Right lobe of liver (tissue), 6 donors: ENCODE measurements around the gene THADA. TPM values are rescaled to one million over a fixed set of nuclear protein-coding genes. Genes with fewer than 3 reads are reported as not detected.

ENCODE experiments used
- ATAC-seq, 4 donors: fragments of 200-7000 bp; cut with Tn5 transposase; one replicate each; pipeline ENCODE4 v1.9.1; 2020; ENCODE audit warnings: mild to moderate bottlenecking in 4 of 4, moderate library complexity in 4 of 4
- DNase-seq, 3 donors: peaks; one replicate each; pipeline ENCODE4 v3.0.0-alpha.2; 2020
- H3K27ac ChIP-seq, 3 donors: fragments of 200-600 bp; one replicate each; pipeline ENCODE4 v1.8.0; 2022
- H3K27me3 ChIP-seq, 2 donors: fragments of 200-600 bp; one replicate each; pipeline ENCODE4 v1.8.0; 2022
- H3K36me3 ChIP-seq, 4 donors: fragments of 200-600 bp; sonication (generic) in 1 of 4; one replicate each; pipeline versions ENCODE4 v1.5.1 to v1.8.0; 2017 to 2022; ENCODE audit warnings: control low read depth in 1 of 4
- H3K4me1 ChIP-seq, 4 donors: fragments of 200-600 bp; sonication (generic) in 1 of 4; one replicate each; pipeline versions ENCODE4 v1.5.1 to v1.8.0; 2017 to 2022; ENCODE audit warnings: control low read depth in 1 of 4
- H3K4me3 ChIP-seq, 3 donors: fragments of 200-600 bp; one replicate each; pipeline ENCODE4 v1.8.0; 2022
- H3K9me3 ChIP-seq, 4 donors: fragments of 200-600 bp; sonication (generic) in 1 of 4; one replicate each; pipeline versions ENCODE4 v1.5.1 to v1.8.0; 2017 to 2022; ENCODE audit warnings: control low read depth in 1 of 4
- CTCF ChIP-seq, 4 donors: fragments of 200-600 bp in 3 of 4; fragments of 450-650 bp in 1 of 4; IDR thresholded peaks; one replicate each; pipeline versions ENCODE4 v1.5.1 to v1.8.0; 2016 to 2022; ENCODE audit warnings: antibody characterized with exemption in 4 of 4, mild to moderate bottlenecking in 2 of 4
- POLR2A ChIP-seq: fragments of 450-650 bp; IDR thresholded peaks from one replicate; pipeline ENCODE4 v1.6.1; 2017; ENCODE audit warnings: antibody characterized with exemption, mild to moderate bottlenecking
- WGBS: methylation state at CpG from one replicate; pipeline ENCODE4 v1.1.6; 2018; ENCODE audit warnings: low coverage, low lambda C conversion rate; ENCODE audit not compliant: insufficient coverage; ENCODE audit errors: missing lambda C conversion rate; 5-methylcytosine and 5-hydroxymethylcytosine counted together
- intact Hi-C, 2 donors: fragments of 100-400 bp; cut with DNase I; formaldehyde crosslinking; loops; one replicate each; pipeline versions ENCODE4 v1.11.2 to v1.14.1; 2022
- total RNA-seq, 6 experiments: library from RNA; depleted of rRNA in 2 of 6; stranded (reverse); fragments of >200 nt in 2 of 6; fragmentation: NEBNext Ultra II Directional in 3 of 6; extraction: Animal tissue kit (Norgen Biotek cat#: 25700) in 3 of 6; gene quantifications; one replicate each; pipeline versions ENCODE4 v1.1.0 to v1.2.4, GENCODE V29; 2016 to 2023
- donor health status: DM: no; HTN: yes; CAD: no.
- donor health status: DM: no; HTN: no; CAD: no.
- donor health status: DM: no; HTN: no; CAD: no.
- donor health status: DM: no; HTN: yes; CAD: no.
- donor health status: DM: no; HTN: yes; CAD: no.

THADA gene
- total RNA-seq, 6 experiments from 2014 or later = 12.2 to 21.6 (median 14.0) TPM

GRCh38 chr2:43419876-43420275 lies 176.0 kb downstream of the THADA start:
- no peak overlapping the region for H3K27ac ChIP-seq
- 94% methylated on average over 2 of the region's 2 CpGs for WGBS
- TF ChIP-seq CTCF (IDR thresholded peaks at IDR 0.05) (no peak), POLR2A (no peak)

GRCh38 chr2:43419243-43419642 lies 176.6 kb downstream of the THADA start:
- ATAC-seq (no peak), DNase-seq (no peak)
- Histone ChIP-seq H3K4me1 (peaks cover 0 to 25% (median 5%) of the 10 kb centered on the region in 4 donors), H3K4me3 (no peak overlapping the region), H3K27me3 (no peaks in the 10 kb centered on the region), H3K27ac (no peak overlapping the region), H3K36me3 (no peaks in the 10 kb centered on the region), H3K9me3 (no peaks in the 10 kb centered on the region)
- intact Hi-C loops = no loop called here
- WGBS = 89% methylated on average over 3 of the region's 3 CpGs
- TF ChIP-seq CTCF (IDR thresholded peaks at IDR 0.05) (no peak), POLR2A (no peak)

More at GRCh38 chr2:43419876-43420275, 176.0 kb downstream of the THADA start:
- H3K4me3 ChIP-seq = no peak overlapping the region
- DNase-seq (no peak), ATAC-seq (no peak)
- H3K9me3 ChIP-seq = no peaks in the 10 kb centered on the region
- H3K27me3 ChIP-seq = no peaks in the 10 kb centered on the region
- H3K36me3 ChIP-seq = no peaks in the 10 kb centered on the region
- H3K4me1 ChIP-seq = peaks cover 0 to 31% (median 8%) of the 10 kb centered on the region in 4 donors
- intact Hi-C loops = no loop called here

GRCh38 chr2:43418680-43419079 lies 177.2 kb downstream of the THADA start:
- Histone ChIP-seq H3K4me3 (no peak overlapping the region), H3K36me3 (no peaks in the 10 kb centered on the region), H3K27me3 (no peaks in the 10 kb centered on the region), H3K9me3 (no peaks in the 10 kb centered on the region), H3K4me1 (peaks cover 0 to 19% (median 2%) of the 10 kb centered on the region in 4 donors), H3K27ac (no peak overlapping the region)
- intact Hi-C loops = no loop called here
- WGBS = 78% methylated on average over 3 of the region's 3 CpGs
- DNase-seq (no peak), ATAC-seq (no peak)
- TF ChIP-seq POLR2A = no peak
- no peak for TF ChIP-seq CTCF (IDR thresholded peaks at IDR 0.05)

- Histone ChIP-seq H3K9me3 (no peaks in the 10 kb centered on the region), H3K36me3 (no peaks in the 10 kb centered on the region), H3K4me3 (no peak overlapping the region), H3K27ac (no peak overlapping the region), H3K27me3 (no peaks in the 10 kb centered on the region), H3K4me1 (peaks cover 0 to 16% (median 0%) of the 10 kb centered on the region in 4 donors)
- ATAC-seq (no peak), DNase-seq (no peak)
- no peak for TF ChIP-seq CTCF (IDR thresholded peaks at IDR 0.05)
- intact Hi-C loops = no loop called here
- WGBS = 100% methylated on average over 1 of the region's 1 CpG
Observed at GRCh38 chr2:43417300-43417699, 178.5 kb downstream of the THADA start.

- intact Hi-C loops = no loop called here
- Histone ChIP-seq H3K4me1 (peaks cover 0 to 6% (median 0%) of the 10 kb centered on the region in 4 donors), H3K4me3 (no peak overlapping the region), H3K36me3 (no peaks in the 10 kb centered on the region), H3K27me3 (no peaks in the 10 kb centered on the region), H3K9me3 (no peaks in the 10 kb centered on the region), H3K27ac (no peak overlapping the region)
- ATAC-seq (no peak), DNase-seq (no peak)
- TF ChIP-seq POLR2A = no peak
- no peak for TF ChIP-seq CTCF (IDR thresholded peaks at IDR 0.05)
- WGBS = 81% methylated on average over 3 of the region's 7 CpGs
Observed at GRCh38 chr2:43415592-43415991, 180.2 kb downstream of the THADA start.
